GM12874 (cell line): ENCODE data around the gene ZNF655.

Source experiments
- CTCF ChIP-seq: IDR thresholded peaks from 2 replicates; pipeline ENCODE4 v1.5.1; 2011; ENCODE audit warnings: low read depth, mild to moderate bottlenecking, control low read depth, low read length, moderate library complexity; ENCODE audit not compliant: insufficient read depth

The ZNF655 gene

GRCh38 chr7:99553039-99553438, 5.4 kb upstream of the ZNF655 start:
- TF ChIP-seq CTCF: no peak

- TF ChIP-seq CTCF: no peak
These were observed 3.5 kb upstream of the ZNF655 start for GRCh38 chr7:99554939-99555338.

GRCh38 chr7:99557196-99557607, 1.2 kb upstream of the ZNF655 start:
- TF ChIP-seq CTCF: no peak

DNA sequence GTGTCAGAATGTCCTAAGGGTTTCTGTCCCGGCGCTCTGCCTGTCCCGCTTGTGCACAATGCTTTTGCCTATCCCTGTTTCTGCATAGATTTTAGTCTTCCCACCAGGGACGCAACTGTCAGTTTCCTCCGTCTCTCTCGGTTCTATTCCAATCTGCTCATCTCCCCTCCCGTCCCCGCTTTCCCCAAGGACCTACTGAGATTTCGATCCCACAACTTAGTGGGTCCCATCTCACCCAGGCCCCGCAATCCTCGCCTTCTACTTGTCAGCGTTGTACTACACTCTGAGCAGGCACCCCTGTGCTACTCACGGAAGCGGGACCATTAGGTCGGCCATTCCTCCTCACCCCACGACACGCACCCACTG, 519 bp upstream of the ZNF655 start:
- TF ChIP-seq CTCF: no peak

- TF ChIP-seq CTCF: no peak
These were observed 903 bp downstream of the ZNF655 start for GRCh38 chr7:99559175-99559915.

- no peak for TF ChIP-seq CTCF
These were observed 2.6 kb downstream of the ZNF655 start for GRCh38 chr7:99560834-99561736.

DNA sequence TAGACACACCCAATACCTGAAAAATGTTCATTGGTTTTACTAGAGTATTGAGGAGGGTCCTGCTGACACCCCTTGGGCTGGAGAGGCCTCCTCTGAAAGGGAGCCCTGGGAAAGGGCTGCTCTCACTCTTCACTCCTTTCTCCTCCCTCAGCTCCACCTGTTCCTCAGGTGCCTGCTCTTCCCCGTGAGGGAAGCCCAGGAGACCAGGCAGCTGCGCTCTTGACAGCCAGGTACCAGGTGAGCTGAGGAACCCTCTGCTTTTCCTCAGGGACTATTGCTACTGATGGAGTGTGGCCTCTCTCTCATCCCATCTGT, 3.3 kb downstream of the ZNF655 start:
- TF ChIP-seq CTCF: no peak
